Measurements from ENCODE around the gene SSB.

- TF ChIP-seq CTCF (IDR thresholded peaks at IDR 0.05; ENCODE audit: low read depth, low read length) = no peak
- no peak for TF ChIP-seq EZH2phosphoT487 (IDR thresholded peaks at IDR 0.05; ENCODE audit: low read depth)
Observed at GRCh38 chr2:169757778-169758177, 40.9 kb upstream of the SSB start.

Measured in OCI-LY3 (cell line).